T-cell (primary cell): ENCODE data around the gene TP63. TPM values are rescaled to one million over a fixed set of nuclear protein-coding genes. Genes with fewer than 3 reads are reported as not detected.

Source experiments
- ATAC-seq, 4 experiments: fragments of 200-7000 bp in 3 of 4; fragments of 150-1000 bp in 1 of 4; cut with Tn5 transposase; replicated peaks in 1 of 4; 1 replicate in 3 of 4; 2 replicates in 1 of 4; pipeline ENCODE4 v1.10.0; 2021; ENCODE audit warnings: moderate library complexity in 3 of 4, mild to moderate bottlenecking in 2 of 4, moderate number of reproducible peaks in 1 of 4
- CTCF ChIA-PET, 2 donors: fragments of 300-600 bp; sonication (Branson Sonifier 250); formaldehyde crosslinking; loops; one replicate each; lab custom pipeline; 2022; ENCODE audit warnings: antibody characterized with exemption in 2 of 2; lab: Charles Lee
- POLR2A ChIA-PET, 2 donors: fragments of 300-600 bp; sonication (Branson Sonifier 250); formaldehyde crosslinking; loops; one replicate each; lab custom pipeline; 2022; ENCODE audit warnings: antibody characterized with exemption in 2 of 2; lab: Charles Lee
- DNase-seq, 35 experiments: peaks; one replicate each; pipeline versions ENCODE4 v3.0.0 to v3.0.0-alpha.2; 2013 to 2023
- H3K27ac ChIP-seq: one replicate; pipeline ENCODE4 v1.5.1; 2013; ENCODE audit warnings: low read length
- H3K27me3 ChIP-seq, 2 experiments: replicated peaks in 1 of 2; 1 replicate in 1 of 2; 2 replicates in 1 of 2; pipeline versions ENCODE4 v1.6.1 to v1.7.0; 2013; ENCODE audit warnings: low read length in 1 of 2, mixed read lengths in 1 of 2; ENCODE audit not compliant: control insufficient read depth in 2 of 2, insufficient read depth in 2 of 2; ENCODE audit errors: extremely low read depth in 1 of 2
- H3K36me3 ChIP-seq, 2 donors: 1 replicate in 1 of 2; 2 replicates in 1 of 2; pipeline versions ENCODE4 v1.6.1 to v1.7.0; 2013; ENCODE audit warnings: low read length in 1 of 2; ENCODE audit not compliant: control insufficient read depth in 2 of 2, insufficient read depth in 1 of 2; ENCODE audit errors: extremely low read depth in 1 of 2
- H3K4me1 ChIP-seq, 2 experiments: 1 replicate in 1 of 2; 2 replicates in 1 of 2; pipeline versions ENCODE4 v1.6.1 to v1.7.0; 2013; ENCODE audit warnings: low read length in 2 of 2, mixed read lengths in 1 of 2; ENCODE audit not compliant: insufficient read depth in 2 of 2, control insufficient read depth in 1 of 2; ENCODE audit errors: extremely low read depth in 1 of 2
- H3K4me3 ChIP-seq, 2 donors: 1 replicate in 1 of 2; 2 replicates in 1 of 2; pipeline versions ENCODE4 v1.5.1 to v1.7.0; 2013; ENCODE audit warnings: mild to moderate bottlenecking in 2 of 2, low read length in 1 of 2, moderate library complexity in 1 of 2; ENCODE audit not compliant: control insufficient read depth in 1 of 2; ENCODE audit errors: extremely low read depth in 1 of 2
- H3K9me3 ChIP-seq: 2 replicates; pipeline ENCODE4 v1.7.0; 2013
- H3K27ac Mint-ChIP-seq, 2 donors: one replicate each; pipeline ENCODE4 v1.8.0; 2020 to 2021; ENCODE audit warnings: mild to moderate bottlenecking in 2 of 2, mixed read lengths in 2 of 2
- H3K27me3 Mint-ChIP-seq, 2 donors: one replicate each; pipeline ENCODE4 v1.8.0; 2021 to 2022; ENCODE audit warnings: mixed read lengths in 2 of 2
- H3K36me3 Mint-ChIP-seq: one replicate; pipeline ENCODE4 v1.8.0; 2021; ENCODE audit warnings: mixed read lengths
- H3K4me1 Mint-ChIP-seq, 3 donors: one replicate each; pipeline ENCODE4 v1.8.0; 2020 to 2022; ENCODE audit warnings: mixed read lengths in 3 of 3, mild to moderate bottlenecking in 1 of 3
- H3K4me3 Mint-ChIP-seq, 3 donors: one replicate each; pipeline ENCODE4 v1.8.0; 2020 to 2022; ENCODE audit warnings: mild to moderate bottlenecking in 3 of 3, mixed read lengths in 3 of 3, moderate library complexity in 3 of 3
- H3K9me3 Mint-ChIP-seq, 3 donors: one replicate each; pipeline ENCODE4 v1.8.0; 2020 to 2022; ENCODE audit warnings: mixed read lengths in 3 of 3
- WGBS: methylation state at CpG from one replicate; pipeline ENCODE4 v1.1.5; 2013; ENCODE audit warnings: missing lambda C conversion rate; ENCODE audit not compliant: insufficient coverage; 5-methylcytosine and 5-hydroxymethylcytosine counted together
- total RNA-seq, 35 experiments: library from RNA in 6 of 35; stranded (reverse) in 6 of 35; fragments of 120-200 nt in 1 of 35; gene quantifications; one replicate each; pipeline versions ENCODE4 v1.2.1 to v1.2.4 and lab custom pipeline; 2013 to 2026

The TP63 gene
- total RNA-seq, 5 donors from 2014 or later (not counting 1 experiment from before 2014, with no cell fraction given), result 0.35 to 0.75 (median 0.62) TPM; not detected in 1

DNA sequence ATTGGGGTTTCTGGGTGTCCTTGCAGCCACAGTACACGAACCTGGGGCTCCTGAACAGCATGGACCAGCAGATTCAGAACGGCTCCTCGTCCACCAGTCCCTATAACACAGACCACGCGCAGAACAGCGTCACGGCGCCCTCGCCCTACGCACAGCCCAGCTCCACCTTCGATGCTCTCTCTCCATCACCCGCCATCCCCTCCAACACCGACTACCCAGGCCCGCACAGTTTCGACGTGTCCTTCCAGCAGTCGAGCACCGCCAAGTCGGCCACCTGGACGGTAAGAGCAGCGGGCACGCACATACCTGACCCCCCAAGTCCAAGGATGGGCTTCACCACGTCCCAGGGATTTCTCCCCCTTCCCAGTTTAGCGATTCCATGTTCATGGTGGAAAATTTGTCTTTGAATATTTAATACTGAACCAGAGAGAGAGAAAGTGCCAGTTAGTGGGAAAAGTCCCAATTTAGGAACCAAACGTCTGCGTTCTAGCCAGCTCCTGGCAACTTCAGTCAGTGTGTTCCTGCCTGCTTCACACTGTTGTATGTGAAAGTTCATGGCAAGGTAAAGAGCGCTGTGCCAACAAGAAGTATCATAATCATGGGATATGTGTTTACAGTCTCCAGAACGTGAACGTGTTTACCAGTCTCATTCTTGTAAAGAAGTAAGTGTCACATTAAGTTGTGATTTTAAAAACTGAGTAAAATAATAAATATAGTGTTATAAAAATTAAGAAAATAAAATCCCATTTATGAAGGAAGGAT, 177.2 kb downstream of the TP63 start:
- no peaks in the 10 kb centered on the region for H3K36me3 ChIP-seq
- WGBS, result 89% methylated on average over 22 of the region's 29 CpGs
- peaks cover 0 to 2% of the 10 kb centered on the region in 2 donors for H3K27me3 Mint-ChIP-seq
- H3K27me3 ChIP-seq, result no peaks in the 10 kb centered on the region
- peak in 1 of 35 experiments; percentile 0 for DNase-seq
- H3K36me3 Mint-ChIP-seq, result no peaks in the 10 kb centered on the region
- no peak overlapping the region for H3K27ac Mint-ChIP-seq
- no peak overlapping the region for H3K4me3 ChIP-seq
- H3K9me3 Mint-ChIP-seq, result no peaks in the 10 kb centered on the region
- no peak for ATAC-seq
- ChIA-PET POLR2A (no interaction called here), CTCF (no interaction called here)
- H3K27ac ChIP-seq, result no peak overlapping the region
- no peaks in the 10 kb centered on the region for H3K4me1 ChIP-seq
- no peak overlapping the region for H3K4me3 Mint-ChIP-seq
- no peaks in the 10 kb centered on the region for H3K9me3 ChIP-seq
- no peaks in the 10 kb centered on the region for H3K4me1 Mint-ChIP-seq

DNA sequence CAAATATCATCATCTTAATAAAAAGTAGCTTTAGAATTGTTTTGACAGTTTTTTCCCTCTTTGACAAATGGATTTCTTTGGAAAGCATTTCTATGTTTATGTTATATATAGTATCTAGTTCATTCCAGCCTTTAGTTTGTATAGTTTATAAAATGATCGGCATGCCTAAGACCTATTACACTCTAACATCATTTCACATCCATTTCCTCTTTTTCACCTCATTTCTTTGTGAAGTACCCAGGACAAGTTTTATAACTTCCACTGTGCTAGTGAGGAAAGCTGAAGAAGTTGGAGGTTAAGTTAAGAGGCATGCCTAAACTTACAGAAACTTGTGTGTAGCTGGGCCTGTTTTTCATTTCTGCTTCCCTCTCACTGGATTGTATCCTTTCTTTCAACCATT, 178.4 kb downstream of the TP63 start:
- H3K36me3 Mint-ChIP-seq, result no peaks in the 10 kb centered on the region
- WGBS, result no CpG with 5 or more reads among the region's 1 CpG
- Histone ChIP-seq H3K4me1 (no peaks in the 10 kb centered on the region), H3K4me3 (no peak overlapping the region), H3K27ac (no peak overlapping the region), H3K36me3 (no peaks in the 10 kb centered on the region), H3K27me3 (peaks cover 0 to 2% of the 10 kb centered on the region in 2 experiments), H3K9me3 (no peaks in the 10 kb centered on the region)
- ChIA-PET CTCF (interaction anchor here in 1 of 2 donors (0.7 kb wide), 1 partner anchor 21 kb away, joined by 3 read pairs; no protein-coding TSS in a partner anchor), POLR2A (interaction anchor here in 1 of 2 donors (0.6 kb wide), 1 partner anchor 19 kb away, joined by 4 read pairs; no protein-coding TSS in a partner anchor)
- DNase-seq (no peak), ATAC-seq (no peak)
- no peak overlapping the region for H3K4me3 Mint-ChIP-seq
- peaks cover 0 to 2% of the 10 kb centered on the region in 2 donors for H3K27me3 Mint-ChIP-seq
- H3K9me3 Mint-ChIP-seq, result no peaks in the 10 kb centered on the region
- H3K27ac Mint-ChIP-seq, result no peak overlapping the region
- H3K4me1 Mint-ChIP-seq, result no peaks in the 10 kb centered on the region

DNA sequence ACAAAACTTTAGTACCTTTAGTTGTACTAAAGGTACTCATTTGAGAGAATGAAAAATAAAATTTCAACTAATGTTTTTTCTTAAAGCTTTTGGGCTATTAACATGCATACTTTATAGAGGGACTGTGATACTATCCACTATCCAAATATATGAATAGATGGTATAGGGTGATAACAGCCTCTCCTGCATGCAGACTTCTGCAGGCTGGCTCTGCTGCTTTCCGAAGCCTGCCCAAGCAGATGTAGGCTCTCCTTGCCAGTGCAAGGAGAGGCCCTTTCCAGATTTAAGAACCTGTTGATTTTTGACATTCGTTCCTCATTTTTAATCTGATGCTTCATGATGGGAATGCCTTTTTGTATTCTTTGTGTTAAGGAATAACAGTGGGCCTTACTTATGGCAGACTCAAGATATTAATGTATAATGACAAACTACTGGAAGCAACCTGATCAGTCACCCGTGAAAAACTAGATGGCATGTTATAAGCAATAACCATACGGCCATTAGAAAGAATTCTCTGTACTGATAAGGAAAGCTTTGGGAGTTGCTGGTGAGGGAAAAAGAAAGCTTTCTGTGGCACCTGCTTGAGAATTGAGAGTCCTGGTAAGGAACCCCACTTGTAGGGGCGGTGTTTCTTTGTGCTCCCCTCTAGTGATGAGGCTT, 181.7 kb downstream of the TP63 start:
- H3K27ac ChIP-seq, result no peak overlapping the region
- H3K36me3 Mint-ChIP-seq, result no peaks in the 10 kb centered on the region
- H3K4me3 ChIP-seq, result no peak overlapping the region
- H3K9me3 ChIP-seq, result no peaks in the 10 kb centered on the region
- H3K36me3 ChIP-seq, result no peaks in the 10 kb centered on the region
- no peaks in the 10 kb centered on the region for H3K4me1 ChIP-seq
- H3K27me3 ChIP-seq, result peaks cover 0 to 2% of the 10 kb centered on the region in 2 experiments
- no peaks in the 10 kb centered on the region for H3K4me1 Mint-ChIP-seq
- no peaks in the 10 kb centered on the region for H3K9me3 Mint-ChIP-seq
- WGBS, result 94% methylated on average over 3 of the region's 5 CpGs
- H3K4me3 Mint-ChIP-seq, result no peak overlapping the region
- H3K27ac Mint-ChIP-seq, result no peak overlapping the region
- no peaks in the 10 kb centered on the region for H3K27me3 Mint-ChIP-seq
- no peak for ATAC-seq
- ChIA-PET CTCF (no interaction called here), POLR2A (no interaction called here)
- DNase-seq, result no peak

DNA sequence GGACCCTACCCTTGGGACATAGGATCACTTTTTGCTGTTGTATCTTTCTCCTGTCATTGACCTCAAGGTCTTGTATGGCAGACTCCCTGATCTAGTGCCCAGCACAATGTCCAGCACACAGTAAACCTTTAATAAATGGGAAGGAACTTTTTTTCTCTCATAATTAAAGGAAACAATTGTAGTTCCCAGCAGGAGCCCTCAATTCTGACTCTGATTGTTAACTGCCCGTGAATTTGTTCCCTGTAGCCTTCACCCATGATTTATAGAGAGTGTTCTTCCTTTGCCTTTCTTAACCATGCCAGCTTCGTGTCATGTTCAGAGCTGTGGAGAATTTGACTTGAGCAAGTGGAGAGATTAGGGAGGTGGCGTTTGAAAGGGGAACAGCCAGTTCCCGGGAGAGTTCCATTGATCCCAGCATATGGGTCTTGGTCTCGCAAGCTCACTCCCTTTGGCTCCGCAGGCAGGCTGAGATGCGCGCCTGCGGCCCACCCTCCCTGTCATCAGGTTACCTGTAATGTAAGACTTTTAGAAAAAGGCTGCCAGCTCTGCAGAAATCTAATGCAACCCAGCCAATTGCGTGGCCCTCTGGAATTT, 182.6 kb downstream of the TP63 start:
- CTCF ChIA-PET, result no interaction called here
- H3K36me3 Mint-ChIP-seq, result no peaks in the 10 kb centered on the region
- H3K36me3 ChIP-seq, result no peaks in the 10 kb centered on the region
- no peak overlapping the region for H3K4me3 ChIP-seq
- WGBS, result 90% methylated on average over 8 of the region's 10 CpGs
- H3K4me3 Mint-ChIP-seq, result no peak overlapping the region
- H3K27me3 Mint-ChIP-seq, result no peaks in the 10 kb centered on the region
- no peak overlapping the region for H3K27ac Mint-ChIP-seq
- no peak for DNase-seq
- no peaks in the 10 kb centered on the region for H3K4me1 ChIP-seq
- POLR2A ChIA-PET, result no interaction called here
- no peaks in the 10 kb centered on the region for H3K9me3 ChIP-seq
- H3K9me3 Mint-ChIP-seq, result no peaks in the 10 kb centered on the region
- H3K4me1 Mint-ChIP-seq, result no peaks in the 10 kb centered on the region
- ATAC-seq, result no peak
- no peak overlapping the region for H3K27ac ChIP-seq
- H3K27me3 ChIP-seq, result peaks cover 0 to 2% of the 10 kb centered on the region in 2 experiments

- WGBS, result no CpG with 5 or more reads among the region's 2 CpGs
- no peak for DNase-seq
- no peaks in the 10 kb centered on the region for H3K4me1 Mint-ChIP-seq
- Histone ChIP-seq H3K4me1 (no peaks in the 10 kb centered on the region), H3K27ac (no peak overlapping the region), H3K4me3 (no peak overlapping the region), H3K9me3 (no peaks in the 10 kb centered on the region), H3K36me3 (no peaks in the 10 kb centered on the region), H3K27me3 (no peaks in the 10 kb centered on the region)
- ChIA-PET CTCF (no interaction called here), POLR2A (interaction anchor here in 1 of 2 donors (0.7 kb wide), 1 partner anchor 905 kb away, joined by 3 read pairs; no protein-coding TSS in a partner anchor)
- no peaks in the 10 kb centered on the region for H3K36me3 Mint-ChIP-seq
- no peak overlapping the region for H3K4me3 Mint-ChIP-seq
- ATAC-seq, result no peak
- no peak overlapping the region for H3K27ac Mint-ChIP-seq
- no peaks in the 10 kb centered on the region for H3K9me3 Mint-ChIP-seq
- peaks cover 0 to 20% of the 10 kb centered on the region in 2 donors for H3K27me3 Mint-ChIP-seq
Observed at GRCh38 chr3:189820365-189820720, 189.2 kb downstream of the TP63 start.

DNA sequence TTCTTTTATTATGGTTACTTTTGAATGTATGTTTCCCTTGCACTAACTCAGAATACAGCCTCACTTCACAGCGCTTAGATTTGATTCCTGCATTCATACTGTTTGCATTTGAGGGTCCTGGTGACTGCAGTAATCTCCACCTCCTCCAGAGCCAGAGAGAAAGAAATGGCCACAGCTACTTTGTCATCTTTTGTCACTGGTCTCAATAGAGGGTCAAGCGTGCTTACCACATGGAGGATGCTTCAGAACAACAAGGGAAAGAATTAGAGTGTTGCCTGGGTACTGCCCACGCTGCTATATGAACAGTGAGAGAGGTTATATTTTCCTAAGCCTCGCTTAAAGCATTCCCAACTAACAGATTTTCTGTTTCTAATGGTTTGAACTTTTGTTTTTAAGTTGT, 190.1 kb downstream of the TP63 start:
- no peak overlapping the region for H3K4me3 Mint-ChIP-seq
- no peaks in the 10 kb centered on the region for H3K36me3 ChIP-seq
- no peaks in the 10 kb centered on the region for H3K4me1 Mint-ChIP-seq
- no peaks in the 10 kb centered on the region for H3K9me3 Mint-ChIP-seq
- CTCF ChIA-PET, result no interaction called here
- H3K4me1 ChIP-seq, result no peaks in the 10 kb centered on the region
- no peak overlapping the region for H3K27ac ChIP-seq
- DNase-seq, result no peak
- H3K27ac Mint-ChIP-seq, result no peak overlapping the region
- WGBS, result 100% methylated on average over 1 of the region's 4 CpGs
- no peaks in the 10 kb centered on the region for H3K9me3 ChIP-seq
- H3K36me3 Mint-ChIP-seq, result no peaks in the 10 kb centered on the region
- POLR2A ChIA-PET, result no interaction called here
- no peaks in the 10 kb centered on the region for H3K27me3 ChIP-seq
- ATAC-seq, result no peak
- H3K4me3 ChIP-seq, result no peak overlapping the region
- peaks cover 0 to 20% of the 10 kb centered on the region in 2 donors for H3K27me3 Mint-ChIP-seq
